ENCODE measurements around the gene INCA1.

The INCA1 gene

DNA sequence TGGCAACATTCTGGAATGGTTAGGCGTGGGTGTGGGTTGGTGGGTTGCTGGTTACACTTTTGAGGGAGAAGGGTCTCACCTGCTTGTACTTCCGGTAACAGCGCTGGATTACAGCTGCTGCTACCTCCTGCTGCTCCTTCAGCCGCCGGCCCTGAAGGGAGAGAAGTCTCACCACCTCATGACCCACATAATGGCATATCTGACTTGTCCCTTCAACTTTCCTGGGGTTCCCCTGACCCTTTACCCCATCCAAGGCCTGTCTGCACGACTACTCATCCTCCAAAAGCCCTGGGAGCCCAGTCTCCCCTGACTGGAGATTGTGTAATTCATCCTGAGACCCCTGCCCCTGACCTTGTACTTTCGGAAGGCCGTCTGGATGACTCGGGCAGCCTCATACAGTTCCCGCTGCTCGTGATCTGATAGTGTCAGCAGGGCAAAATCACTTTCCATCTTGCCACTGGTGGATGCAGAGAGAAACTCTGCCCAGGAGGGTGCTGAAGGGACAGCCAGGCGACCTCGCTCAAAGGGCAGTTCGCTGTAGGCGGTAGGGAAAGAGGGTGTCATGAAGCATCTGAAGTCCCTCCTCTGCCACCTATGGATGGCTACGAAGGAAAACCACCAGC is 27.7 kb downstream of the INCA1 start:
- no peak for DNase-seq

DNA sequence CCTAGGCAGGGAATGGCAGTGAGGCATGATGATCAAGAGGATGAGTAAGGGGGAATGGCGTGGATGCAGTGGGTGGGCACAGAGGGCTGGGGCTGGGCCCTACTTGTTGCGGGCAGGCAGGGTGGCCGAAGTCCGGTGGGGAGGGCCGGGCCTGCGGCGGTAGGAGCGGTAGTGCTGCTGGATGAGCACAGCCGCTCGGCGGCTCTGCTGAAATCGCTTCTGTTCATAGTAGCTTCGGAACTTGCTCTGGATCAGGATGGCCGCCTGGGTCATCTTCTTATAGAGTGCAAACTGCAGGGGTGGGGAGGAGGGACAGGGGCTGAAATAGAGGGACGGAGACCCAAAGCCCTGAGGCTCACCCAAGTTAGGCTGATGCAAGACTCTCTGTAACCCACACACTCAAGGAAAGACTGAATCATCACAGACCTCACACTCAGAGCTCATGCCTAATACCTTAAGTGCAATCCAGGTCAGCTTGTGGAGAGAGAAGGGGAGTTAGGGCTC is 28.2 kb downstream of the INCA1 start:
- no peak for DNase-seq

DNA sequence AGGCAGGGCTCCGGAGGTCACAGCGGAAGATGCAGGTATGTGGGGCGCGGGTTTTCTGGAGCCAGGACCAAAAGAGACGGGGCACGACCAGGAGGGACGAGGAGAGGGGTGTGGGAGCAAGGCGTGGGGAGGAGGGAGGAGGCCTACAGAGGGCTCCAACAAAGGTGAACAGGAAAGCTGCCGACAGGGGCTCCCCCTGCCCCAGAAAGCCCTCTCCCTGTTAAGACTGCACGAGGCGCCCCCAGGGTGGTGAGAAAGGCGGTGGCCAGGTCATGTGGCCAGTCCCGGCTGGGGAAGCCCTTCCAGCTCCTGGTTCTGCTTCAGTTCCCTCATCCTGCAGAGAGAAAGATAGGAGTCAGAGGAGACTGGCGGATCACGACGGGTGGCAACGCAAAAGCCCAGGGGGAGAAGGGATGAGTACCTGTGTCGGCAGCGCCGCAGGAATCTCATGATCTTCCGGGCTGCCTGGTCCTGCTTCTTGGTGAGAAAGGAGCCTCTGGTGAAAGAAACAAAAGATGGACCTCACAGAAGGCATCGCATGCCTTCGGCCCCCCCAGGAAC is 28.8 kb downstream of the INCA1 start:
- DNase-seq, result no peak

- peak; percentile 80 for DNase-seq
Measured at GRCh38 chr17:4967539-4968485, 29.5 kb downstream of the INCA1 start, which contains the start of gene SPAG7. TSS of gene SPAG7 (minus strand) at chr17:4967817. CDS start at chr17:4967804, 13 bp downstream.

DNA sequence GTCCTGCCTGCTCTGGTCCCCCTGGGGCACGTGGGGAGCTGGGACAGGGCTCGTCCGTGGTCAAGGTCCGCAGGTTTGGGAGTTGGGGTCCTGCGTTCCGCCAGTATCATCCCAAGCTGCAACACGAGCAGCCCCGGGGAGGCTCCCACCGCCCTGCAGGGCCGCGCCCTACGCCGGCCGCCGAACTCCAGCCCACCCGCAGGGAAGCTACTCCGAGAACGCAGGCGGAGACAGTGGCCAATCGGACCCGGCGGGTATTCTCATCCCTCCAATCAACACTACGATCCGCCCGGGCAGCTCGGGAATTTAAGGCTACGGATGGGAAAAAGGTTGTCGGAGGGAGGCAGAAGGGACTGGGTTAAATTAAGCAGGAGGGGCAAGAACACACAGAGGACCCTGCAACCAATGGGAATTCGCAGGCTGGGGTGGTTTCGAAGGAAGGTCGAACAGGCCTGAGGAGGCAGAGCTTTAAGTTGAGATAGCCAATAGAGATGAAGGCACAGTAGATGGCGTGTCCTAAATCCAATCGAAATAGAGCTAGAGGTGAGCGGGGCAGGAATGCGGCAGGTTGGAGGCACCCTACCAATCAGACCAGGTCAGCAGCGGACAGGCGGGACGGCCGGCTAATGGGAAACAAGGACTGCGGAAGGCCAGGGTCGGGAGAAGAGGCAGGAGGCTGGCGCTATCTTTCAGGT is 30.3 kb downstream of the INCA1 start:
- DNase-seq, result peak; percentile 95

- no peak for DNase-seq
Measured at GRCh38 chr17:4965311-4965986, 31.9 kb downstream of the INCA1 start.

GRCh38 chr17:4960279-4960922 is 36.9 kb downstream of the INCA1 start:
- no peak for DNase-seq

DNA sequence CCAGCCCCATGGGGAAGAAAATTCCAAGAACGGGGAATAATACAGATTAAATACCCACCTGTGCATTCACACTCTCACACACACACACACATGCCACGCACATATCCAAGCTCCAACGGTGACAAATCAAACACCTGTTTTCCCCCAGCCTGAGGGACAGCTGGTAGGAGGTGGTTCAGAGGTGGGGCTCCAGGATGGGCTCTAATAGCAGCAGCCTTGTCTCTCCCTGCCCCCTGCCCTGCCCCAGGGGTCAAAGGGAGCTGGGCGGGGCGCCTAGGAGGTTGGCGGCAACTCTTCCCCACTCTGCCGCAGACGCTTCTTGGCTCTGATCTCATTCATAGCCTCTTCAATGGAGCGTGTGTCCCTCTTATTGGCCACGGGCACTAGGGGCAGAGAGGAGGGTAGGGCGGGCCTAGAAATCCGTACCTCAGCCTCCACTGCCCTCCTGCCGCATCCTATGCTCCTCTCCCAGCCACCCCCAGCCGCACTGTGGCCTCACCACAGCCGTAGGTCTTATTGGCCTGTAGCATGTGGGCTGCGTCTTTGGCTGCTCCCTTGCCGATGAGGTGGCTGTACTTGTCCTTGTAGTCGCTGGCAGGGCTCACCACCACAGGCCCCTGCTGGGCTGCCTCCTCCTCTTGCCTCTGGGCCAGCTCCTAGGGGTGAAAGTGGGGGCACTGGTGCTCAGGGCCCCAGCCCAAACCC is 37.9 kb downstream of the INCA1 start:
- no peak for DNase-seq

DNA sequence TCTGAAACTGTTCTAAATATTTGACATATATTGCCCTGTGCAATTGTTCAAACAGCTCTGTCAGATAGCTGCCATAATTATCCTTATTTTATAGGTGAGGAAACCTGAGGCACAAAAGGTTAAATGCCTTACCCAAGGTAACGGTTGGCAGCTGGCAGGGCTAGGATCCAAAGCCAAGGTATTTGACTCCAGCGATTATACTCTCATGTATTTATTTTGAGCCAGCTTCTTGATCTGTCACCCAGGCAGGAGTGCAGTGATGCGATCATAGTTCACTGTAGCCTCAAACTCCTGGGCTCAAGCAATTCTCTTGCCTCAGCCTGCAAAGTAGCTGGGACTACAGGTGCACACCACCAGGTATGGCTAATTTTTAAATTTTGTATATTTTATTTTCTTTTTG is 39.2 kb downstream of the INCA1 start:
- DNase-seq, result no peak

GRCh38 chr17:4956493-4957061 is 40.7 kb downstream of the INCA1 start:
- no peak for DNase-seq

- DNase-seq, result no peak
Measured at GRCh38 chr17:4955091-4955490, 42.2 kb downstream of the INCA1 start.

DNA sequence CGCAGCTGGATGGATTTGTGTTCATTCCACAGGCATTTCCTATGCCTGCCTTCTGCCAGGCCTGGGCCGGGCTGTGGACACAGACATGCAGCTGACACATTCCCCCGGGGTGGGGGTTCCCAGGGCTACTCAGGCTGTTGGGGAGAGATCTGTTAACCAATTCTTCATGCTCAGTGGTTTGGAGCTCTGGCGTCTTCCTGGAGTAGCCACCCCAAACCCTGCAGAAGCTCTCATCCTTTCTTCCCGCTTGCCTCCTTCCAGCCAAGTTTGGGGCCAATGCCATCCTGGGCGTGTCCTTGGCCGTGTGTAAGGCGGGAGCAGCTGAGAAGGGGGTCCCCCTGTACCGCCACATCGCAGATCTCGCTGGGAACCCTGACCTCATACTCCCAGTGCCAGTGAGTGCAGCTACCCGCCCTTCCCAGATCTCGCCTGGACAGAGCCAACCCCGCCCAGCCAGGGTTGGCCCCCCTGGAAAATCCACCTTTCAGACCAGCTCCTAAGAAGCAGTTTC is 43.8 kb downstream of the INCA1 start:
- no peak for DNase-seq

- no peak for DNase-seq
Measured at GRCh38 chr17:4951486-4951885, 45.8 kb downstream of the INCA1 start.

- DNase-seq, result peak; percentile 33
Measured at GRCh38 chr17:4950746-4951204, 46.5 kb downstream of the INCA1 start, which contains the start of gene ENO3. TSS of gene ENO3 (plus strand) at chr17:4951119. CDS start at chr17:4951830, 711 bp downstream.

- no peak for DNase-seq
Measured at GRCh38 chr17:4950075-4950745, 47.1 kb downstream of the INCA1 start.

GRCh38 chr17:4949321-4950074 is 47.8 kb downstream of the INCA1 start:
- DNase-seq, result no peak

- DNase-seq, result peak; percentile 54
Measured at GRCh38 chr17:4948931-4949320, 48.4 kb downstream of the INCA1 start.

- DNase-seq, result peak; percentile 52
Measured at GRCh38 chr17:4948166-4948930, 49.0 kb downstream of the INCA1 start, which contains the start of gene PFN1. TSS of gene PFN1 (minus strand) at chr17:4948530. CDS start at chr17:4948394, 136 bp downstream.
